H1 (cell line): ENCODE measurements around the gene TRABD2B. TPM values are rescaled to one million over a fixed set of nuclear protein-coding genes. Genes with fewer than 3 reads are reported as not detected.

Source experiments
- ATF3 ChIP-seq: IDR thresholded peaks from 2 replicates; pipeline ENCODE4 v1.6.1; 2011; ENCODE audit warnings: low read depth, mild to moderate bottlenecking, low read length; ENCODE audit not compliant: insufficient read depth
- CBX8 ChIP-seq: fragments of 300-800, 300-1000 bp; sonication (generic); IDR thresholded peaks from 2 replicates; pipeline ENCODE4 v1.7.1; 2016; ENCODE audit warnings: low read depth, low read length, borderline replicate concordance
- CEBPB ChIP-seq: IDR thresholded peaks from 2 replicates; pipeline ENCODE4 v1.6.1; 2012; ENCODE audit warnings: low read depth, low read length
- CHD7 ChIP-seq: fragments of 300-600 bp; sonication (generic); IDR thresholded peaks from 2 replicates; pipeline ENCODE4 v1.7.1; 2012; ENCODE audit warnings: low read length, moderate library complexity, mild to moderate bottlenecking, inconsistent platforms; ENCODE audit not compliant: insufficient replicate concordance
- CREB1 ChIP-seq: IDR thresholded peaks from 2 replicates; pipeline ENCODE4 v1.6.1; 2012; ENCODE audit warnings: inconsistent platforms
- EZH2 ChIP-seq: fragments of 200-600 bp; sonication (generic); IDR thresholded peaks from 2 replicates; pipeline ENCODE4 v1.7.1; 2012; ENCODE audit warnings: low read depth, mild to moderate bottlenecking, moderate library complexity, low read length, inconsistent platforms; ENCODE audit not compliant: severe bottlenecking
- GABPA ChIP-seq: IDR thresholded peaks from 2 replicates; pipeline ENCODE4 v1.6.1; 2011; ENCODE audit warnings: mild to moderate bottlenecking, low read length, moderate library complexity, borderline replicate concordance; ENCODE audit not compliant: insufficient read depth
- JUN ChIP-seq: IDR thresholded peaks from 2 replicates; pipeline ENCODE4 v1.6.1; 2011; ENCODE audit warnings: low read depth, mild to moderate bottlenecking, improper control_type of control experiment, low read length
- SP2 ChIP-seq: IDR thresholded peaks from 2 replicates; pipeline ENCODE4 v1.6.1; 2012; ENCODE audit warnings: mild to moderate bottlenecking, low read length, inconsistent platforms
- SP4 ChIP-seq: IDR thresholded peaks from 2 replicates; pipeline ENCODE4 v1.6.1; 2012; ENCODE audit warnings: low read length, inconsistent platforms
- SUZ12 ChIP-seq: fragments of 200-600 bp; sonication (generic); IDR thresholded peaks from 2 replicates; pipeline ENCODE4 v1.6.1; 2012; ENCODE audit warnings: mild to moderate bottlenecking, inconsistent platforms, low read length, moderate library complexity, mixed read lengths
- ZNF274 ChIP-seq: IDR thresholded peaks from 2 replicates; pipeline ENCODE4 v1.7.0; 2012; ENCODE audit warnings: low read length, borderline replicate concordance; ENCODE audit errors: extremely low read depth
- polyA plus RNA-seq, 7 experiments: library from polyadenylated mRNA; depleted of rRNA in 3 of 7; stranded (reverse) in 5 of 7; unstranded in 2 of 7; fragments of >200 nt in 5 of 7; fragments of 200-250 nt in 2 of 7; gene quantifications; 1 replicate in 5 of 7; 2 replicates in 1 of 7; 4 replicates in 1 of 7; pipeline versions ENCODE4 v1.2.1 to v1.2.3, GENCODE V29; 2011 to 2013; ENCODE audit warnings: missing spikeins in 2 of 7, mixed read lengths in 2 of 7
- total RNA-seq: library from RNA; stranded (reverse); fragmentation: NEBNext Ultra II Directional; extraction: Animal tissue kit (Norgen Biotek cat#: 25700); gene quantifications from 2 replicates; pipeline ENCODE4 v1.2.1, GENCODE V29; 2021

Gene TRABD2B
- total and polyA plus RNA-seq, 2 of the 8 experiments (the other 6 are each of a cell fraction or from before 2014, with no cell fraction given), result 0.95 to 3.4 TPM

- no peak for TF ChIP-seq CHD7
- no peak for TF ChIP-seq ZNF274
- TF ChIP-seq ATF3, result no peak
- no peak for TF ChIP-seq GABPA
- no peak for TF ChIP-seq JUN
- no peak for TF ChIP-seq SP2
- TF ChIP-seq SP4, result no peak
- no peak for TF ChIP-seq CBX8
- no peak for TF ChIP-seq CEBPB
- no peak for TF ChIP-seq CREB1
- TF ChIP-seq EZH2, result no peak
- TF ChIP-seq SUZ12, result no peak
Observed at GRCh38 chr1:47999097-47999496, 1.9 kb upstream of the TRABD2B start (continued).
